ENCODE results near the gene ELF4. TPM values are rescaled to one million over a fixed set of nuclear protein-coding genes. Genes with fewer than 3 reads are reported as not detected.

The ELF4 gene
- total RNA-seq, 3 donors from 2014 or later = 26.3 to 65.0 (median 43.7) TPM

DNA sequence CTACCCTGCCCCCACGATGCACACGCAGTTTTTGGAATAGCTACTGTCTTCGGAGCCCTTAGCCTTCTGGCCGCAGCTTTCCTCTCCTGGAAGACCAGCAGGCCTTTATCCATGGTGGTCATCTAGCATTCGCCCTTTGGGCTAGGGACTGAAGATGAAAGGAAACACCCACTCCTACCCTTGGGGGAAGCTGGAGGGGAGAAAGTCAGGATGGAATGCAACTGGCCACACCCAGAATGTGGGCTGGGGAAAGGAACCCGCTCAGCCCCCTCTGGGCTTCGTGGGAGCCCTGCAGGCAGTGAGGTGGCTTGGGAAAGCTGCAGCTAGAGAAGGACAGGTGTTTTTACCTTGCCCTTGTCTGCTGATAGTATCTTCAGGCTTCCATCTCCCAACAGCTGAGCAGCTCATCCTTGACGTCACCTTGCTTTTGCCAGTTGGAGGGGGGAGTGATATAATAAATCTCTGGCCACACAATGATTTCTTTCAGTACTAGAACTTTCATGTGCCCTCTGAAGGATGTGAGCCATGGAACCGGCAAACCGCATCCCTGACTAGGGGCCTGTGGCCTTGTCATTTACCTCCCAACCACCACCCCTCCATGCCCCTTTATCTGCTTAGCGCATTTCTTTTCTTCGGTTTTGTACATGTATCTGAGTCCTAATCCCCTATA is 59.0 kb downstream of the ELF4 start:
- no peak for DNase-seq
- no peak overlapping the region for H3K4me3 ChIP-seq
- ATAC-seq = no peak
- no peaks in the 10 kb centered on the region for H3K4me1 ChIP-seq (ENCODE audit: low read depth)
- H3K9me3 ChIP-seq = no peaks in the 10 kb centered on the region
- TF ChIP-seq, protein P1, sequence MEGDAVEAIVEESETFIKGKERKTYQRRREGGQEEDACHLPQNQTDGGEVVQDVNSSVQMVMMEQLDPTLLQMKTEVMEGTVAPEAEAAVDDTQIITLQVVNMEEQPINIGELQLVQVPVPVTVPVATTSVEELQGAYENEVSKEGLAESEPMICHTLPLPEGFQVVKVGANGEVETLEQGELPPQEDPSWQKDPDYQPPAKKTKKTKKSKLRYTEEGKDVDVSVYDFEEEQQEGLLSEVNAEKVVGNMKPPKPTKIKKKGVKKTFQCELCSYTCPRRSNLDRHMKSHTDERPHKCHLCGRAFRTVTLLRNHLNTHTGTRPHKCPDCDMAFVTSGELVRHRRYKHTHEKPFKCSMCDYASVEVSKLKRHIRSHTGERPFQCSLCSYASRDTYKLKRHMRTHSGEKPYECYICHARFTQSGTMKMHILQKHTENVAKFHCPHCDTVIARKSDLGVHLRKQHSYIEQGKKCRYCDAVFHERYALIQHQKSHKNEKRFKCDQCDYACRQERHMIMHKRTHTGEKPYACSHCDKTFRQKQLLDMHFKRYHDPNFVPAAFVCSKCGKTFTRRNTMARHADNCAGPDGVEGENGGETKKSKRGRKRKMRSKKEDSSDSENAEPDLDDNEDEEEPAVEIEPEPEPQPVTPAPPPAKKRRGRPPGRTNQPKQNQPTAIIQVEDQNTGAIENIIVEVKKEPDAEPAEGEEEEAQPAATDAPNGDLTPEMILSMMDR (IDR thresholded peaks at IDR 0.05) = no peak
- intact Hi-C loops (cut with DNase I, micrococcal nuclease) = no loop called here
- no peaks in the 10 kb centered on the region for H3K36me3 ChIP-seq (ENCODE audit: low read depth)

DNA sequence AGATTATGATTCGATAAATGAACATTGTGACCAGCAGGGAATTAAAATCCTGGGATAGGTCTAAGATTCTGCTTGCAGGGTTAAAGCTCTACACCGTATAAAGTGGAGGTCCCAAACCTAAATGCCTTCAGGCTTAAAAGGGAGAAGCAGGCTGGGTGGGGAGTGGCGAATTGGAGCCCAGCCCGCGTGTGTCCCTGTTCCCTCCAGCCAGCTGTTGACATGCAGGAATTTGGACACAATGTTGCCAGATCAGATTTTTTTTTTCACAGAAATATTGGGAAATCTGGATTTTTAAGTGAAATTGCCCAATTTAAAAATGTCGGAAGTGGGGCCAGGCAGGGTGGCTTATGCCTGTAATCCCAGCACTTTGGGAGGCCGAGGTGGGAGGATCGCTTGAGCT is 60.5 kb downstream of the ELF4 start:
- DNase-seq (no peak), ATAC-seq (no peak)
- H3K9me3 ChIP-seq = no peaks in the 10 kb centered on the region
- H3K4me3 ChIP-seq = no peak overlapping the region
- TF ChIP-seq, protein P1 (IDR thresholded peaks at IDR 0.05) = no peak
- intact Hi-C loops (cut with DNase I, micrococcal nuclease) = no loop called here
- no peaks in the 10 kb centered on the region for H3K4me1 ChIP-seq (ENCODE audit: low read depth)
- no peaks in the 10 kb centered on the region for H3K36me3 ChIP-seq (ENCODE audit: low read depth)

DNA sequence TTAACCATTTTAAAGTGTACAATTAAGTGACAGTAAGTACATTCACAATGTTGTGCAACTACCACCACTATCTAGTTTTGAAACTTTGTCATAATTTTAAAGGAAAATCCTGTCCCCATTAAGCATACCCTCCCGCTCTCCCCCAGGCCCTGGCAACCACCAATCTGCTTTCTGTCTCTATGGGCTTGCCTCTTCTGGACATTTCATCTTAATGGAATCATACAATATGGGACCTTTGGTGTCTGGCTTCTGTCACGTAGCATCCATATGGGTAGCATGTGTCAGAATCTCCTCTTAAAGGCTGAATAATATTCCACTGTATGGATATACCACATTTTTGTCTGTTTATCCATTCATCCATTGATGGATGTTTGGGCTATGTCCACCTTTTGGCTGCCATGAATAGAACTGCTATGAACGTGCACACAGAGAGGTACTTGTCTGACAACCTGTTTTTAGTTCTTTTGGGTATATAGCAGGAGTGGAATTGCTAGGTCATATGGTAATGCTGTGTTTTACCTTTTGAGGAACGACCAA is 61.5 kb downstream of the ELF4 start:
- H3K36me3 ChIP-seq (ENCODE audit: low read depth) = no peaks in the 10 kb centered on the region
- DNase-seq (no peak), ATAC-seq (no peak)
- TF ChIP-seq, protein P1 (IDR thresholded peaks at IDR 0.05) = no peak
- no peaks in the 10 kb centered on the region for H3K4me1 ChIP-seq (ENCODE audit: low read depth)
- H3K4me3 ChIP-seq = no peak overlapping the region
- intact Hi-C loops (cut with DNase I, micrococcal nuclease) = no loop called here
- H3K9me3 ChIP-seq = no peaks in the 10 kb centered on the region

DNA sequence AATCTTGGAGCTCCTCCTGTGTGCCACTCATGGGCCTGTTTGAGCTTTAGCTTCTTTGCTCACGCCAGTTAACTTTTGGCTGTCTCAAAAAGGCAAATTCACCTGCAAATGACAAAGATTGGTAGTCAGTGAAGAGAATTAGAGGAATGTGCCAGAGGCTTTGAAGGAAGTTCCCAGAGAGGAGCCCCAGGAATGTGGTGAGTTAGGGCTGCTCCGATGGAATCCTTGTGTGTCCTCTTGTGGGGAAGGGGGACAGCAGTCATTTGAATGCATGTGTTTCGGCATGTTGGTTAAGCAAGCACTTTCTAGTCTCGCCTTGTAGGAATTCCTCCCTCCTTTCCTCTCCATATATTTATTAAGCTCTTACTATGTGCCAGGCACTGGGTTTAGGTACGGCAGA is 62.9 kb downstream of the ELF4 start:
- ATAC-seq = no peak
- H3K36me3 ChIP-seq (ENCODE audit: low read depth) = no peaks in the 10 kb centered on the region
- no peaks in the 10 kb centered on the region for H3K4me1 ChIP-seq (ENCODE audit: low read depth)
- TF ChIP-seq, protein P1 (IDR thresholded peaks at IDR 0.05) = no peak
- intact Hi-C loops (cut with DNase I, micrococcal nuclease) = no loop called here
- H3K9me3 ChIP-seq = no peaks in the 10 kb centered on the region
- H3K4me3 ChIP-seq = no peak overlapping the region
- no peak for DNase-seq

DNA sequence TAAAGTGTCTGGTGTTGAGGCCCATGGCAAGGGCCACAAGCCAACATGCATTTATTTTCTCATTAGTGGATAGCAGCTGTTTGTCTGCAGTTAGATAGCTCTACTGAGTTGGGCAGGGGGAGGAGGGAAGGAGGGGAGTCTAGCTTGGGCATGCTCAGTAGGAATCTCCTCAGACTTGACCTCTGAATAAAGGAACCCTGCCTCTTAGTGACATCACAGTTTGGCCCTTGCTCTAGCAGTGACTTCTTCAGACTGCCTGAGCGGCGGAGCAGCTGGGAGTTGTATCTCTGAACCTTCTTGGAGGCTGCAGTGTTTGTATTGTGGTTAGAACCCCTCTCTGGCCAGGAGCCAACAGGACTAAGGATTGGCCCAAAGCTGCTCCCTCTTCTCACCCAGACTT is 70.5 kb downstream of the ELF4 start:
- DNase-seq = peak in 1 of 3 donors; percentile 12

More for the DNA sequence above, 70.5 kb downstream of the ELF4 start:
- Histone ChIP-seq H3K9me3 (no peaks in the 10 kb centered on the region), H3K4me1 (ENCODE audit: low read depth) (no peaks in the 10 kb centered on the region), H3K4me3 (no peak overlapping the region), H3K36me3 (ENCODE audit: low read depth) (no peaks in the 10 kb centered on the region)
- TF ChIP-seq, protein P1 (IDR thresholded peaks at IDR 0.05) = no peak
- no peak for ATAC-seq
- intact Hi-C loops (cut with DNase I, micrococcal nuclease) = no loop called here

Measured in mucosa of descending colon (tissue), 3 donors.